ENCODE results near the gene TOMM40L. TPM values are rescaled to one million over a fixed set of nuclear protein-coding genes. Genes with fewer than 3 reads are reported as not detected.
"Not testable (repeated sequence)": the region's sequence is repeated elsewhere in the genome, so short reads cannot be mapped to it uniquely, and the experiment has no call there.

The TOMM40L gene
- total RNA-seq, 1 donor from 2014 or later = 16.3 TPM

- no peaks in the 10 kb centered on the region for H3K27me3 Mint-ChIP-seq
- H3K4me3 Mint-ChIP-seq (ENCODE audit: low read depth) = no peak overlapping the region
- no peaks in the 10 kb centered on the region for H3K36me3 Mint-ChIP-seq (ENCODE audit: insufficient read depth)
- H3K9me3 Mint-ChIP-seq (ENCODE audit: low read depth) = no peaks in the 10 kb centered on the region
- DNase-seq (ENCODE audit: low spot score, unreplicated experiment) = no peak
- no peak overlapping the region for H3K27ac Mint-ChIP-seq
- H3K4me1 Mint-ChIP-seq (ENCODE audit: low read depth) = no peaks in the 10 kb centered on the region
- TF ChIP-seq CTCF (IDR thresholded peaks at IDR 0.05; ENCODE audit: unreplicated experiment) = no peak
Observed at GRCh38 chr1:161235957-161236775, 10.3 kb downstream of the TOMM40L start.

GRCh38 chr1:161238039-161238473 lies 12.2 kb downstream of the TOMM40L start, which contains the start of gene NR1I3:
TSS of gene NR1I3 (minus strand) at chr1:161238203. CDS start at chr1:161236565, 1,638 bp downstream.
- DNase-seq (ENCODE audit: low spot score, unreplicated experiment) = no peak
- no peak for TF ChIP-seq CTCF (IDR thresholded peaks at IDR 0.05; ENCODE audit: unreplicated experiment)
- Mint-ChIP-seq H3K27me3 (no peaks in the 10 kb centered on the region), H3K27ac (peak within 1 kb of the TSS; percentile 10), H3K4me1 (ENCODE audit: low read depth) (peaks cover 2% of the 10 kb centered on the region), H3K36me3 (ENCODE audit: insufficient read depth) (no peaks in the 10 kb centered on the region), H3K9me3 (ENCODE audit: low read depth) (no peaks in the 10 kb centered on the region), H3K4me3 (ENCODE audit: low read depth) (no peak within 1 kb of the TSS)

- no peaks in the 10 kb centered on the region for H3K27me3 Mint-ChIP-seq
- no peak overlapping the region for H3K4me3 Mint-ChIP-seq (ENCODE audit: low read depth)
- H3K4me1 Mint-ChIP-seq (ENCODE audit: low read depth) = peaks cover 5% of the 10 kb centered on the region
- no peak for DNase-seq (ENCODE audit: low spot score, unreplicated experiment)
- TF ChIP-seq CTCF (IDR thresholded peaks at IDR 0.05; ENCODE audit: unreplicated experiment) = no peak
- H3K27ac Mint-ChIP-seq = no peak overlapping the region
- no peaks in the 10 kb centered on the region for H3K9me3 Mint-ChIP-seq (ENCODE audit: low read depth)
- no peaks in the 10 kb centered on the region for H3K36me3 Mint-ChIP-seq (ENCODE audit: insufficient read depth)
Observed at GRCh38 chr1:161241682-161242081, 15.8 kb downstream of the TOMM40L start.

GRCh38 chr1:161242313-161242712 lies 16.5 kb downstream of the TOMM40L start:
- Mint-ChIP-seq H3K27ac (no peak overlapping the region), H3K36me3 (ENCODE audit: insufficient read depth) (no peaks in the 10 kb centered on the region), H3K9me3 (ENCODE audit: low read depth) (no peaks in the 10 kb centered on the region), H3K4me1 (ENCODE audit: low read depth) (peaks cover 5% of the 10 kb centered on the region), H3K27me3 (no peaks in the 10 kb centered on the region), H3K4me3 (ENCODE audit: low read depth) (no peak overlapping the region)
- DNase-seq (ENCODE audit: low spot score, unreplicated experiment) = no peak
- TF ChIP-seq CTCF (IDR thresholded peaks at IDR 0.05; ENCODE audit: unreplicated experiment) = no peak

GRCh38 chr1:161244888-161245287 lies 19.0 kb downstream of the TOMM40L start:
- Mint-ChIP-seq H3K4me3 (ENCODE audit: low read depth) (no peak overlapping the region), H3K27ac (no peak overlapping the region)

GRCh38 chr1:161250100-161250499 lies 24.2 kb downstream of the TOMM40L start:
- H3K27me3 Mint-ChIP-seq; H3K9me3 Mint-ChIP-seq (ENCODE audit: low read depth); H3K4me3 Mint-ChIP-seq (ENCODE audit: low read depth); H3K4me1 Mint-ChIP-seq (ENCODE audit: low read depth); H3K27ac Mint-ChIP-seq; DNase-seq (ENCODE audit: low spot score, unreplicated experiment); H3K36me3 Mint-ChIP-seq (ENCODE audit: insufficient read depth): not testable (repeated sequence)

More at GRCh38 chr1:161244888-161245287, 19.0 kb downstream of the TOMM40L start:
- peaks cover 2% of the 10 kb centered on the region for H3K9me3 Mint-ChIP-seq (ENCODE audit: low read depth)
- no peak for DNase-seq (ENCODE audit: low spot score, unreplicated experiment)
- H3K4me1 Mint-ChIP-seq (ENCODE audit: low read depth) = peaks cover 5% of the 10 kb centered on the region
- no peaks in the 10 kb centered on the region for H3K27me3 Mint-ChIP-seq
- H3K36me3 Mint-ChIP-seq (ENCODE audit: insufficient read depth) = no peaks in the 10 kb centered on the region
- TF ChIP-seq CTCF (IDR thresholded peaks at IDR 0.05; ENCODE audit: unreplicated experiment) = no peak

Measured in progenitor cell of endocrine pancreas (in vitro differentiated cells).